GM18951 (cell line): ENCODE measurements around the gene HDGF.

Experiments
- POLR2A ChIP-seq: IDR thresholded peaks from 4 replicates; pipeline ENCODE4 v1.6.1; 2011; ENCODE audit warnings: mild to moderate bottlenecking; ENCODE audit not compliant: insufficient read length, insufficient read depth; ENCODE audit errors: extremely low read depth
- in situ Hi-C: fragments of 300-500 bp; cut with MboI; formaldehyde crosslinking; loops from one replicate; pipeline ENCODE4 v1.12.0; 2022; ENCODE audit warnings: low sequenced_read_pairs, mixed read lengths, inconsistent platforms; ENCODE audit not compliant: unreplicated experiment

Gene HDGF

GRCh38 chr1:156745881-156746280, 5.6 kb downstream of the HDGF start:
- TF ChIP-seq POLR2A: no peak
- in situ Hi-C loops: no loop called here

- in situ Hi-C loops: no loop called here
- no peak for TF ChIP-seq POLR2A
These were observed 6.6 kb downstream of the HDGF start for GRCh38 chr1:156744786-156745419.

- TF ChIP-seq POLR2A: no peak
- in situ Hi-C loops: no loop called here
These were observed 7.1 kb downstream of the HDGF start for GRCh38 chr1:156744344-156744743.

- no peak for TF ChIP-seq POLR2A
- in situ Hi-C loops: no loop called here
These were observed 7.8 kb downstream of the HDGF start for GRCh38 chr1:156743367-156744302.

- no peak for TF ChIP-seq POLR2A
- in situ Hi-C loops: no loop called here
These were observed 8.7 kb downstream of the HDGF start for GRCh38 chr1:156742801-156743200.

- TF ChIP-seq POLR2A: no peak
- in situ Hi-C loops: no loop called here
These were observed 9.5 kb downstream of the HDGF start for GRCh38 chr1:156742017-156742416.

GRCh38 chr1:156741481-156741983, 9.9 kb downstream of the HDGF start:
- no peak for TF ChIP-seq POLR2A

GRCh38 chr1:156740741-156741480, 10.6 kb downstream of the HDGF start, which contains the start of gene MRPL24:
TSS of gene MRPL24 (minus strand) at chr1:156741088. CDS start at chr1:156738704, 2,384 bp downstream.
- in situ Hi-C loops: no loop called here
- peak; percentile 73 for TF ChIP-seq POLR2A

More at GRCh38 chr1:156741481-156741983, 9.9 kb downstream of the HDGF start:
- in situ Hi-C loops: no loop called here

GRCh38 chr1:156740237-156740740, 11.2 kb downstream of the HDGF start:
- in situ Hi-C loops: no loop called here
- no peak for TF ChIP-seq POLR2A

GRCh38 chr1:156738916-156739315, 12.6 kb downstream of the HDGF start:
- in situ Hi-C loops: no loop called here
- TF ChIP-seq POLR2A: no peak

GRCh38 chr1:156738407-156738806, 13.1 kb downstream of the HDGF start:
- in situ Hi-C loops: no loop called here
- TF ChIP-seq POLR2A: no peak

GRCh38 chr1:156733989-156734584, 17.4 kb downstream of the HDGF start:
- in situ Hi-C loops: no loop called here
- TF ChIP-seq POLR2A: no peak
